Adrenal gland (tissue), 5 donors: ENCODE measurements around the gene ERC2.

Experiments used
- POLR2A ChIP-seq, 2 donors: fragments of 450-650 bp; IDR thresholded peaks; one replicate each; pipeline ENCODE4 v1.6.1; 2017; ENCODE audit warnings: antibody characterized with exemption in 2 of 2, mild to moderate bottlenecking in 2 of 2, moderate library complexity in 1 of 2
- TF ChIP-seq, protein P1 (sequence below), 6 experiments: fragments of 450-650 bp in 4 of 6; fragments of 200-600 bp in 2 of 6; sonication (generic) in 1 of 6; IDR thresholded peaks; 1 replicate in 5 of 6; 2 replicates in 1 of 6; pipeline versions ENCODE4 v1.5.1 to v1.8.0; 2016 to 2021; ENCODE audit warnings: antibody characterized with exemption in 6 of 6, mild to moderate bottlenecking in 2 of 6, moderate library complexity in 1 of 6
- donor health status: DM: no; HTN: no; CAD: no.

GRCh38 chr3:56282341-56282740, 185.9 kb downstream of the ERC2 start:
- no peak for TF ChIP-seq POLR2A (IDR thresholded peaks at IDR 0.05)
- TF ChIP-seq, protein P1, sequence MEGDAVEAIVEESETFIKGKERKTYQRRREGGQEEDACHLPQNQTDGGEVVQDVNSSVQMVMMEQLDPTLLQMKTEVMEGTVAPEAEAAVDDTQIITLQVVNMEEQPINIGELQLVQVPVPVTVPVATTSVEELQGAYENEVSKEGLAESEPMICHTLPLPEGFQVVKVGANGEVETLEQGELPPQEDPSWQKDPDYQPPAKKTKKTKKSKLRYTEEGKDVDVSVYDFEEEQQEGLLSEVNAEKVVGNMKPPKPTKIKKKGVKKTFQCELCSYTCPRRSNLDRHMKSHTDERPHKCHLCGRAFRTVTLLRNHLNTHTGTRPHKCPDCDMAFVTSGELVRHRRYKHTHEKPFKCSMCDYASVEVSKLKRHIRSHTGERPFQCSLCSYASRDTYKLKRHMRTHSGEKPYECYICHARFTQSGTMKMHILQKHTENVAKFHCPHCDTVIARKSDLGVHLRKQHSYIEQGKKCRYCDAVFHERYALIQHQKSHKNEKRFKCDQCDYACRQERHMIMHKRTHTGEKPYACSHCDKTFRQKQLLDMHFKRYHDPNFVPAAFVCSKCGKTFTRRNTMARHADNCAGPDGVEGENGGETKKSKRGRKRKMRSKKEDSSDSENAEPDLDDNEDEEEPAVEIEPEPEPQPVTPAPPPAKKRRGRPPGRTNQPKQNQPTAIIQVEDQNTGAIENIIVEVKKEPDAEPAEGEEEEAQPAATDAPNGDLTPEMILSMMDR (IDR thresholded peaks at IDR 0.05), result no peak
